Mucosa of gallbladder (tissue), 1 donor: Measurements from ENCODE around the gene ZRANB3. TPM values are rescaled to one million over a fixed set of nuclear protein-coding genes. Genes with fewer than 3 reads are reported as not detected.
"Not testable (repeated sequence)": the region's sequence is repeated elsewhere in the genome, so short reads cannot be mapped to it uniquely, and the experiment has no call there.

Experiments used
- DNase-seq: peaks from one replicate; pipeline ENCODE4 v3.0.0-alpha.2; 2020; ENCODE audit warnings: low spot score
- total RNA-seq: library from RNA; stranded (reverse); gene quantifications from one replicate; pipeline ENCODE4 v1.2.1, GENCODE V29; 2021
- donor health status: DM: no; HTN: no; CAD: no.

The ZRANB3 gene
- total RNA-seq, 1 donor from 2014 or later, result 4.8 TPM

- no peak for DNase-seq
These were observed 405.1 kb downstream of the ZRANB3 start for GRCh38 chr2:135125940-135126339.

DNA sequence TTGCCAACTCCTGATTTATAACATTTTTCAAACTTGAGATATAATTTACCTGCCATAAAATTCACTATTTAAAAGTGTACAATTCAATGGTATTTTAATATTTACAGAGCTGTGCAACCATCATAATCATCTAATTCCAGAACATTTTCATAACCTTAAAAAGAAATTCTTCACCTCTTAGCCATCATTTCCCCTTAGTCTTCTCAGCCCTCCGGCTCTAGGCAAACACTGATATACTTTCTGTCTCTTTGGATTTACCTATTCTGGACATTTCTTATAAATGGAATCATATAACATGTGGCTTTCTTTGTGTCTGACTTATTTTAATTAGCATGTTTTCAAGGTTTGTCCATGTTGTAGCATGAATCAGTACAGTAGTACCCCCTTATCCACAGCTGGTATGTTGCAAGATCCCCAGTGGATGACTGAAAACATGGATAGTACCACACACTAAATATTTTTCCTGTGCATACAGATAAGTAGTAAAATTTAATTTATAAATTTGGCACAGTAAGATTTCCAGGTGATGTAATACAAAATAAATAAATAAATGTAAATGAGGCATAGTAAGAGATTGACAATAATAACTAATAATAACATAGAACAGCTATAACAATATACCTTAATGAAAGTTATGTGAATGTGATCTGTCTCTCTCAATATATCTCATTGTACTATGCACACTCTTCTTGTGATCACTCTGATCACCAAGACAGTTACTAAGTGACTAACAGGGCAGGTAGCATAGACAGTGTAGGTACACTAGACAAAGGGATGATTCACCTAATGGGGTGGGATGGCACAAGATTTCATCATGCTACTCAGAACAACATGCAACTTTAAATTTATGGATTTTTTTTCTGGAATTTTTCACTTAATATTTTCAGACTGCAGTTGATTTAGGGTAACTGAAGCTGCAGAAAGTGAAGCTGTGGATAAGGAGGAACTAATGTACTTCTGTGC lies 405.8 kb downstream of the ZRANB3 start:
- DNase-seq, result no peak

DNA sequence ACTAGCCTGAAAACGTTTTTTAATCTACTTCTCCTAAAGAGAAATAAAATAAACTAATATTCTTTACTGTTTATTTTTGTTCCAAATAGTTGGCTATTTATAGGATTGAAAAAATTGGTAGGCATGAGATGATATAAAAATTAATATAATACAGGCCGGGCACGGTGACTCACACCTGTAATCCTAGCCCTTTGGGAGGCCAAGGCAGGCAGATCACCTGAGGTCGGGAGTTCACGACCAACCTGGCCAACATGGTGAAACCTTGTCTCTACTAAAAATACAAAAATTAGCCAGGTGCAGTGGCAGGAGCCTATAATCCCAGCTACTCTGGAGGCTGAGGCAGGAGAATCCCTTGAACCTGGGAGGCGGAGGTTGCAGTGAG lies 409.4 kb downstream of the ZRANB3 start:
- DNase-seq, result not testable (repeated sequence)

- no peak for DNase-seq
These were observed 409.9 kb downstream of the ZRANB3 start for GRCh38 chr2:135121016-135121657.

GRCh38 chr2:135119582-135119981 lies 411.4 kb downstream of the ZRANB3 start:
- no peak for DNase-seq

DNA sequence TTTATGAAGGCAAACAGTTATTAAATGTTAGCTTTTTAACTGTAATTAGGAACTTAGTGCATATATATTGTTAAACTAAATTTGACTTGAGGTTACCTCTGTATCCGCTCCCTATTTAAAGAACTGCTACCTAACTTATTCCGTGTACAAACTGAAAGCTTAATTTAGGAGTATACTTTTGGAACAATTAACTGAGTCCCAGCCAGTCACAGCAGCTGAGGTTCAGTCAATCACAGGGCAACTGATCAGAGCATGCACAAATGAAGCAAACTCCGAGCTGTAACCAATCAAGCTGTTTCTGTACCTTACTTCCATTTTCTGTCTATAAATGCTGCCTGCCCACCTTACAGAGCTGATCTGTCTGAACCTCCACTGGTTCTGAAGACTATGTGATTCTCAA lies 417.7 kb downstream of the ZRANB3 start:
- DNase-seq, result no peak

GRCh38 chr2:135105513-135106316 lies 425.3 kb downstream of the ZRANB3 start:
- not testable (repeated sequence) for DNase-seq

DNA sequence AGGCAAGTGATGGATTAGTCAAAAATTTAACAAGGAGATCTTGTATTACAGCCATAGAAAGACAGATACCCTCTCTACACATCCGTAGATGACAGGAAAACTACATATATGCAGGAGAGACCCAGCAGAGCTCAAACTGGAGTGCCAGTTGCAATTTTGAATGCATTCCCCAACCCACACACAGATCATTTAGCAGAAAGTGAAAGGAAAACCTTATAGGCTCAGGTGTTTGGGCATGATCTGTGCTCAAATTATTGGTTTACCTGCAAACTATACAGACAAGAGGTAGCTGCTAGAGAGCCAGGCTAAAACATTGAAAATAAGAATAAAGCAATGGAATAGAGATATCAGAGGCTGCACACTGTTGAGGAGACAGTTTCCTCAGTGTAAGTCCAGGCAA lies 427.2 kb downstream of the ZRANB3 start:
- DNase-seq, result no peak

DNA sequence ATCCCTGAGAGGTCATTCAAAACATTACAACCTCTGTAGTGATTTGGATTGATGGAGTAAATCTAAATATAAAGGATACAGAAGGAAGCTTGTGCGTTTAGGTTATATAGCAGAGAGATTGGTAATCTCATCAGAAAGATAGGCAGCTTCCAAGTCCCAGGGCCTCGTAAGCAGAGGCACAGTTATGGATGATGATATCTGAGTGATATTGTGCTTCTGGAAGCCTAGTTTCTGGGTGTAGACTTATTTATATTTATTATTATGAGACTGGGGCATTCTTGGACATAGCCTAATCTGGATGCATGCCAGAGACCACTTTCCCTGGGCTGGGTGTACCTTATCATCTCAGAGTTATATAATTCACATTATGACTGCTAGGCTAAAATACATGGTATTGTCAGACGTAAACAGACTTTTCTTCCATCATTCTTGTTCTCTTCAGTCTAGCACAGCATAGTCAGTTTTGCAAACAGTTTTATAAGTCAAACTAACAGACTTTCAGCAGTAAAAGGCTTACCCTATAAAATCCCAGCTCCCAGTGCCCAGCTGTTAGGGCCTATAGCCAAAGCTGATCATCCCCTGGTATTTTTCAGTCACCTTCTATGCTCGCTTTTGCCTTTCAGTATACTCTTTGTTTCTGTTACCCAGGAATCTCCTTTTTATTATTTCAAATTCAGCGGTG lies 431.1 kb downstream of the ZRANB3 start:
- DNase-seq, result no peak

DNA sequence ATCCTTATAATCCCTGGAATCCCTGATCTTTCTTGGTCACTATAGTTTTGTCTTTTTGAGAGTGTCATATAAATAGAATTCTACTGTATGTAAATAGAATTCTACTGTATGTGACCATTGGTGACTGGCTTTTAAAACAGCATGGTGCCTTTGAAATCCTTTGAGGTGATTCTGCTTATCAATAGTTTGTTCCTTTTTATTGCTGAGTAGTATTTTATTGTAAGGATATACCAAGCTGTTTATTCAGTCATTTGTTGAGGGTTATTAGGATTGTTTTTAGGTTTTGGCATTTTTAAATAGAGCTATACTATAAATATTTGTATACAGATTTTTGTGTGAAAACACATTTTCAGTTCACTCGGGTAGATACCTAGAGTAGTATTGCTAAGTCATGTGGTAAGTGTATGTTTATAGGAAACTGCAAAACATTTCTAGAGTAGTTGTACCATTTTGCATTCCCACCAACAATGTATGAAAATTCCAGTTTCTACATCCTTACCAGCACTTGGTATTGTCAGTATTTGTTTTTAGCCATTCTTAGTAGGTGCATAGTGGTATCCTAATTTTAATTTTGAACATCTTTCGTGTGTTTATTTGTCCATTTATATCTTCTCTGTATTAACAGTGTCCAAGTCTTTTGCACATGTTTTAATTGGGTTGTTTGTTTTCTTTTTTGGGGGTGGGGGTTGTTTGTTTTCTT lies 433.3 kb downstream of the ZRANB3 start:
- DNase-seq, result no peak

DNA sequence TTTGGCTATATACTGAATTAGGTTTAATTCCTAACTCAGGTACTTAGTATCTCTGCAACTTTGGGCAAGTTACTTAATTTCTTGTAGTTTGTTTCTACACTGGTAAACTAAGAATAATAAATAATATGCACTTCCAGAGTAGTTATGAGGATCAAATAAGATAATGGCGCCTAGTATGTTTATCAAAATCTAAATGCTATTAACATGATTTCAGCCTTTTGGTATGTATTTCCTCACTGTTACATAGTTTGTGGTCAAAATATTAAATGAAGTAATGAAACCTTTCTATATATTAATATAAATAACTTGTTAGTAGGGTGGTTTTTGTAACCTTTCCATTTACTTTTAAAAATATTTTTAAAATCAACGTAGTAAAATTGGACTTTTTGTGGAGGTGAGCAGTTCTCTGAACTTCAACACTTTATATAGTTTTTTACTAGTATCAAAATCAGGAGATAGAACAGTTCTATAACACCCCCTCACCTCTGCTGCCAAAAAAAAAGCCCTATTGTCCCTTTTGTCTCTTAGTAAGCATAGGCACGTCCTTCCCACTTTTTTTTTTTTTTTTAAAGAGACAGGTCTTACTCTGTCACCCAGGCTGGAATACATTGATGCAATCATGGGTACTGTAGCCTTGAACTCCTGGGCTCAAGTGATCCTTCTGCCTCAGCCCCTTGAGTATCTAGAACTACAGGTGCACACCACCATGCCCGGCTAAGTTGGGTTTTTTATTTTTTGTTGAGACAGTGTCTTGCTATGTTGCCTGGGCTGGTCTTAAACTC lies 434.2 kb downstream of the ZRANB3 start:
- no peak for DNase-seq

GRCh38 chr2:135095591-135095990 lies 435.4 kb downstream of the ZRANB3 start:
- no peak for DNase-seq

DNA sequence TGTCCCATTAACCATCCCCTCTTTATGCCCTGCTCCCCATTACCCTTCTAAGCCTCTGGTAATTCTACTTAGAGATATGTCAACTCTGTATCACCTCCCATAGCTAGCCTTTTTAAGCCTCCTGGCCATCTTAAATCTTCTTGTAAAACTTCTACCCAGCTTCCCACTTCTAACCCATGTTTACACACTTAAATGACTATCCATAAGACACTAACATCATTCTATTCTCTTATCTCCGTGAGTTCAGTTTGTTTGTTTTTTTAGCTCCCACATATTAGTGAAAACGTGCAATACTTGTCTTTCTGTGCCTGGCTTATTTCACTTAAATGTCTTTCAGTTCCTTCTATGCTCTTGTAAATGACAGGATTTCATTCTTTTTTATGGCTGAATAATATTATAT lies 436.5 kb downstream of the ZRANB3 start:
- no peak for DNase-seq

- DNase-seq, result no peak
These were observed 437.2 kb downstream of the ZRANB3 start for GRCh38 chr2:135093670-135094330.

DNA sequence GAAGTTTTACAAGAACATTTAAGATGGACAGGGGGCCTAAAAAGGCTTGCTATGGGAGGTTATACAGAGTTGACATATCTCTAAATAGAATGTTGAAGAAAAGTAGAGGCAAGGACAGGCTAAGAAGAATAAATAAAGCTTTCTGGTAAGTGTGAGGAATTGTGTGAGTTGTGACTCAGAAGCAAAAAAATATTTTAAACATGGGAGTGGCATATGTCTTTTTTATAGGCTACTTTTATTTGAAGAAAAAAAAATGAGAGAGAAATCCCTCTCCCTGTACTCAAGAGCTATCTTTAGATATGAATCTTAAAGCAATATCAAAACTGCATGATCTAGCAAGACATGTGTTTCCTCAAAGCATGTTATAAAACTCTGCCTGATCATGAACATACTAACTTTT lies 437.8 kb downstream of the ZRANB3 start:
- no peak for DNase-seq

DNA sequence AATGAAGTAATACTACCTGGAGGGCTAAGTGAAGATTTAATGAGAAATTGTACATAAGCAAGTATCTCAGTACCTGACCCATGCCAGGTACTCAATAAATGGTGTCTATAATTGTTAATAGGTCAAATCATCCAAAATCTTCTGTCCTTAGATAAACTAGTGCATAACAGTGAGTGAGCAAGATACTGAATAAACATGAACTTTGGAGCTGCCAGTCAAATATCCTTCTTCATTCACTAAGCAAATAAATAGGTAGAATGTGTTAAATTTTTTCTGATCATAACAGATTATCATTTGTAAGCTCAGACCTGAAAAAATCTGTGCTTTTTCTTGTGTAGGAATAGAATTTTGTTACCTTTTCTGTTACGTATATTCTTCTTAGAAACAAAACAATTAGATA lies 439.3 kb downstream of the ZRANB3 start:
- DNase-seq, result no peak

GRCh38 chr2:135089597-135089996 lies 441.4 kb downstream of the ZRANB3 start:
- DNase-seq, result not testable (repeated sequence)
